H1 (cell line): ENCODE measurements around the gene LSG1. TPM values are rescaled to one million over a fixed set of nuclear protein-coding genes. Genes with fewer than 3 reads are reported as not detected.

Experiments
- CTCF ChIA-PET: fragments of 300-600 bp; sonication (Branson Sonifier 250); formaldehyde crosslinking; loops from one replicate; lab custom pipeline; 2021; ENCODE audit not compliant: partially characterized antibody; lab: Charles Lee
- POLR2A ChIA-PET: fragments of 300-600 bp; sonication (Branson Sonifier 250); formaldehyde crosslinking; loops from one replicate; lab custom pipeline; 2021; ENCODE audit warnings: inconsistent platforms; ENCODE audit not compliant: partially characterized antibody; lab: Charles Lee
- DNase-seq, 2 experiments: peaks; one replicate each; pipeline versions ENCODE4 v3.0.0 to v3.0.0-alpha.2; 2010 to 2022; ENCODE audit warnings: low spot score in 2 of 2, low read depth in 1 of 2, mixed read lengths in 1 of 2
- FAIRE-seq: peaks from 2 replicates; lab custom pipeline; 2011; peaks lifted over from hg19 to GRCh38; lab: Jason Lieb, UNC
- H2AFZ ChIP-seq: 2 replicates; pipeline ENCODE4 v1.8.1; 2012; ENCODE audit warnings: low read length, inconsistent platforms
- H2AK5ac ChIP-seq: 2 replicates; pipeline ENCODE4 v1.6.1; 2013; ENCODE audit warnings: low read depth, low read length
- H2BK120ac ChIP-seq: replicated peaks from 2 replicates; pipeline ENCODE3; 2013; ENCODE audit warnings: low read depth, low read length, inconsistent platforms
- H2BK12ac ChIP-seq: 2 replicates; pipeline ENCODE4 v1.6.1; 2013; ENCODE audit warnings: low read depth, low read length
- H2BK15ac ChIP-seq: 2 replicates; pipeline ENCODE4 v1.6.1; 2013; ENCODE audit warnings: low read length
- H2BK20ac ChIP-seq: 2 replicates; pipeline ENCODE4 v1.6.1; 2013; ENCODE audit warnings: low read length
- H2BK5ac ChIP-seq: 2 replicates; pipeline ENCODE4 v1.6.1; 2013; ENCODE audit warnings: low read depth, low read length
- H3K14ac ChIP-seq: 2 replicates; pipeline ENCODE4 v1.6.1; 2013; ENCODE audit warnings: inconsistent platforms; ENCODE audit not compliant: insufficient read length
- H3K18ac ChIP-seq: 2 replicates; pipeline ENCODE4 v1.6.1; 2013; ENCODE audit warnings: low read length; ENCODE audit errors: extremely low read depth
- H3K23ac ChIP-seq: 2 replicates; pipeline ENCODE4 v1.6.1; 2013; ENCODE audit warnings: inconsistent platforms; ENCODE audit not compliant: insufficient read length
- H3K23me2 ChIP-seq: 2 replicates; pipeline ENCODE4 v1.6.1; 2013; ENCODE audit warnings: low read depth, low read length
- H3K27ac ChIP-seq: 2 replicates; pipeline ENCODE4 v1.6.1; 2011; ENCODE audit warnings: low read depth, low read length, inconsistent platforms
- H3K27me3 ChIP-seq, 4 experiments: replicated peaks in 1 of 4; 1 replicate in 1 of 4; 2 replicates in 3 of 4; pipeline versions ENCODE4 v1.6.1 to v1.8.1; 2011 to 2013; ENCODE audit warnings: low read length in 3 of 4, mild to moderate bottlenecking in 3 of 4, inconsistent platforms in 2 of 4, mixed read lengths in 2 of 4, moderate library complexity in 1 of 4; ENCODE audit not compliant: control insufficient read depth in 3 of 4, insufficient read depth in 3 of 4; ENCODE audit errors: extremely low read depth in 1 of 4
- H3K36me3 ChIP-seq, 4 experiments: 2 replicates each; pipeline versions ENCODE4 v1.6.1 to v1.8.1; 2011 to 2013; ENCODE audit warnings: mild to moderate bottlenecking in 4 of 4, low read length in 3 of 4, moderate library complexity in 2 of 4, control low read depth in 1 of 4, inconsistent platforms in 1 of 4; ENCODE audit not compliant: insufficient read depth in 4 of 4, control insufficient read depth in 2 of 4
- H3K4ac ChIP-seq: replicated peaks from 2 replicates; pipeline ENCODE3; 2013; ENCODE audit warnings: low read length, low read depth, mixed read lengths, inconsistent platforms; ENCODE audit not compliant: insufficient read length
- H3K4me1 ChIP-seq, 4 experiments: replicated peaks in 1 of 4; 1 replicate in 1 of 4; 2 replicates in 3 of 4; pipeline versions ENCODE4 v1.6.1 to v1.8.1; 2011 to 2013; ENCODE audit warnings: low read length in 3 of 4, inconsistent platforms in 2 of 4, mixed read lengths in 1 of 4; ENCODE audit not compliant: insufficient read depth in 4 of 4, control insufficient read depth in 3 of 4
- H3K4me2 ChIP-seq, 2 experiments: 2 replicates each; pipeline versions ENCODE4 v1.6.1 to v1.8.1; 2011 to 2013; ENCODE audit warnings: low read depth in 2 of 2, low read length in 2 of 2, control low read depth in 1 of 2, inconsistent platforms in 1 of 2, mild to moderate bottlenecking in 1 of 2; ENCODE audit not compliant: insufficient read depth in 1 of 2
- H3K4me3 ChIP-seq, 4 experiments: fragments of 200-600, 300-600 bp in 1 of 4; sonication (generic), shearing (Covaris generic), sonication (Bioruptor Twin) in 1 of 4; 2 replicates each; pipeline versions ENCODE4 v1.5.1 to v1.8.1; 2011 to 2016; ENCODE audit warnings: low read length in 4 of 4, low read depth in 3 of 4, control low read depth in 2 of 4, inconsistent platforms in 2 of 4, mild to moderate bottlenecking in 2 of 4, mixed read lengths in 1 of 4, moderate library complexity in 1 of 4; ENCODE audit not compliant: insufficient read depth in 2 of 4; ENCODE audit errors: extremely low read depth in 1 of 4
- H3K56ac ChIP-seq: replicated peaks from 2 replicates; pipeline ENCODE3; 2013; ENCODE audit warnings: low read depth, mild to moderate bottlenecking, mixed read lengths, low read length, inconsistent platforms; ENCODE audit not compliant: insufficient read length
- H3K79me1 ChIP-seq: 2 replicates; pipeline ENCODE4 v1.6.1; 2013; ENCODE audit warnings: low read depth, low read length, control low read depth
- H3K79me2 ChIP-seq, 2 experiments: 2 replicates each; pipeline versions ENCODE4 v1.6.1 to v1.8.1; 2012 to 2013; ENCODE audit warnings: low read length in 2 of 2, mild to moderate bottlenecking in 2 of 2, inconsistent platforms in 1 of 2; ENCODE audit not compliant: insufficient read depth in 2 of 2, control insufficient read depth in 1 of 2
- H3K9ac ChIP-seq, 4 experiments: replicated peaks in 1 of 4; 1 replicate in 1 of 4; 2 replicates in 3 of 4; pipeline versions ENCODE4 v1.6.1 to v1.8.1; 2011 to 2013; ENCODE audit warnings: low read depth in 3 of 4, low read length in 3 of 4, control low read depth in 2 of 4, mild to moderate bottlenecking in 2 of 4, moderate library complexity in 2 of 4, inconsistent platforms in 1 of 4; ENCODE audit errors: extremely low read depth in 1 of 4
- H3K9me3 ChIP-seq, 2 experiments: 2 replicates each; pipeline versions ENCODE4 v1.6.1 to v1.8.1; 2012 to 2013; ENCODE audit warnings: mild to moderate bottlenecking in 2 of 2, moderate library complexity in 2 of 2, control low read depth in 1 of 2, inconsistent platforms in 1 of 2, low read depth in 1 of 2, low read length in 1 of 2, mixed read lengths in 1 of 2; ENCODE audit not compliant: insufficient read depth in 2 of 2
- H4K20me1 ChIP-seq, 2 experiments: replicated peaks in 1 of 2; 2 replicates each; pipeline versions ENCODE3 to v1.8.1; 2011 to 2013; ENCODE audit warnings: inconsistent platforms in 2 of 2, low read length in 2 of 2, mild to moderate bottlenecking in 1 of 2; ENCODE audit not compliant: insufficient read depth in 2 of 2, control insufficient read depth in 1 of 2
- H4K5ac ChIP-seq: 2 replicates; pipeline ENCODE4 v1.6.1; 2013; ENCODE audit warnings: low read length, low read depth, mixed read lengths, inconsistent platforms; ENCODE audit not compliant: insufficient read length
- H4K8ac ChIP-seq: 2 replicates; pipeline ENCODE4 v1.8.0; 2013; ENCODE audit warnings: mild to moderate bottlenecking, moderate library complexity, low read length, inconsistent platforms; ENCODE audit not compliant: insufficient read depth; ENCODE audit errors: extremely low read depth
- H4K91ac ChIP-seq: replicated peaks from 2 replicates; pipeline ENCODE3; 2013; ENCODE audit warnings: low read length, mixed read lengths, inconsistent platforms; ENCODE audit not compliant: insufficient read length
- CTBP2 ChIP-seq: IDR thresholded peaks from 2 replicates; pipeline ENCODE4 v1.7.0; 2011; ENCODE audit warnings: borderline replicate concordance, mild to moderate bottlenecking, moderate library complexity, mixed read lengths, low read length; ENCODE audit not compliant: insufficient read depth, insufficient read length
- GABPA ChIP-seq: IDR thresholded peaks from 2 replicates; pipeline ENCODE4 v1.6.1; 2011; ENCODE audit warnings: mild to moderate bottlenecking, low read length, moderate library complexity, borderline replicate concordance; ENCODE audit not compliant: insufficient read depth
- GTF2F1 ChIP-seq: IDR thresholded peaks from 2 replicates; pipeline ENCODE4 v1.6.1; 2012; ENCODE audit warnings: low read depth, low read length, improper control_type of control experiment, borderline replicate concordance
- MAFK ChIP-seq: IDR thresholded peaks from 2 replicates; pipeline ENCODE4 v1.6.1; 2012; ENCODE audit warnings: low read depth, mild to moderate bottlenecking, improper control_type of control experiment, low read length
- RNF2 ChIP-seq: fragments of 200-900, 300-1000 bp; sonication (generic); IDR thresholded peaks from 2 replicates; pipeline ENCODE4 v1.7.1; 2016; ENCODE audit warnings: borderline replicate concordance, low read depth, mild to moderate bottlenecking, antibody characterized with exemption, low read length; ENCODE audit not compliant: poor library complexity, severe bottlenecking; ENCODE audit errors: missing control alignments
- SP2 ChIP-seq: IDR thresholded peaks from 2 replicates; pipeline ENCODE4 v1.6.1; 2012; ENCODE audit warnings: mild to moderate bottlenecking, low read length, inconsistent platforms
- SP4 ChIP-seq: IDR thresholded peaks from 2 replicates; pipeline ENCODE4 v1.6.1; 2012; ENCODE audit warnings: low read length, inconsistent platforms
- SUZ12 ChIP-seq: fragments of 200-600 bp; sonication (generic); IDR thresholded peaks from 2 replicates; pipeline ENCODE4 v1.6.1; 2012; ENCODE audit warnings: mild to moderate bottlenecking, inconsistent platforms, low read length, moderate library complexity, mixed read lengths
- TEAD4 ChIP-seq: IDR thresholded peaks from 2 replicates; pipeline ENCODE4 v1.6.1; 2012; ENCODE audit warnings: low read depth, low read length, inconsistent platforms, mixed read lengths
- ZNF274 ChIP-seq: IDR thresholded peaks from 2 replicates; pipeline ENCODE4 v1.7.0; 2012; ENCODE audit warnings: low read length, borderline replicate concordance; ENCODE audit errors: extremely low read depth
- WGBS, 2 experiments: shearing (Covaris generic) in 1 of 2; methylation state at CpG; one replicate each; pipeline versions ENCODE4 v1.1.6 to v1.1.7; 2013 to 2015; ENCODE audit warnings: low lambda C conversion rate in 2 of 2, mixed read lengths in 2 of 2, inconsistent platforms in 1 of 2, low coverage in 1 of 2, missing lambda C conversion rate in 1 of 2; ENCODE audit not compliant: insufficient replicate concordance in 2 of 2, insufficient coverage in 1 of 2, insufficient read length in 1 of 2; ENCODE audit errors: extremely low coverage in 1 of 2, missing lambda C conversion rate in 1 of 2; 5-methylcytosine and 5-hydroxymethylcytosine counted together
- polyA plus RNA-seq, 7 experiments: library from polyadenylated mRNA; depleted of rRNA in 3 of 7; stranded (reverse) in 5 of 7; unstranded in 2 of 7; fragments of >200 nt in 5 of 7; fragments of 200-250 nt in 2 of 7; gene quantifications; 1 replicate in 5 of 7; 2 replicates in 1 of 7; 4 replicates in 1 of 7; pipeline versions ENCODE4 v1.2.1 to v1.2.3, GENCODE V29; 2011 to 2013; ENCODE audit warnings: missing spikeins in 2 of 7, mixed read lengths in 2 of 7
- total RNA-seq: library from RNA; stranded (reverse); fragmentation: NEBNext Ultra II Directional; extraction: Animal tissue kit (Norgen Biotek cat#: 25700); gene quantifications from 2 replicates; pipeline ENCODE4 v1.2.1, GENCODE V29; 2021

Gene LSG1
- total and polyA plus RNA-seq, 2 of the 8 experiments (the other 6 are each of a cell fraction or from before 2014, with no cell fraction given) = 23.7 to 47.6 TPM

- no peak overlapping the region for H3K4me2 ChIP-seq
- TF ChIP-seq SP4 = no peak
- TF ChIP-seq CTBP2 = no peak
- no peak for TF ChIP-seq SP2
- no peak for TF ChIP-seq GABPA
- no peak for TF ChIP-seq RNF2
- no peak for TF ChIP-seq ZNF274
- no peak for TF ChIP-seq SUZ12
- TF ChIP-seq MAFK = no peak
- no peak for TF ChIP-seq GTF2F1
- no peak for TF ChIP-seq TEAD4
- H3K23me2 ChIP-seq = peaks cover 5% of the 10 kb centered on the region; the same call in 1 of the 2 replicates
- H3K4ac ChIP-seq = no peak overlapping the region
- H3K9ac ChIP-seq = no peak overlapping the region
- 88% methylated on average over 8 of the region's 8 CpGs; no CpG with 5 or more reads in 1 of the 2 experiments for WGBS, 2 experiments
- no peak overlapping the region for H2AFZ ChIP-seq
- no peaks in the 10 kb centered on the region for H3K79me2 ChIP-seq
- H2AK5ac ChIP-seq = no peak overlapping the region
- no peak overlapping the region for H3K27ac ChIP-seq
- no peak for FAIRE-seq
- no peak overlapping the region for H4K5ac ChIP-seq
- H2BK15ac ChIP-seq = no peak overlapping the region
- no peak overlapping the region for H4K8ac ChIP-seq
- no peaks in the 10 kb centered on the region for H3K36me3 ChIP-seq
- no peak overlapping the region for H2BK20ac ChIP-seq
- H3K27me3 ChIP-seq = no peaks in the 10 kb centered on the region
- no peak overlapping the region for H3K56ac ChIP-seq
- H3K79me1 ChIP-seq = no peaks in the 10 kb centered on the region
- no peak overlapping the region for H2BK12ac ChIP-seq
- H3K23ac ChIP-seq = no peak overlapping the region
- no peak overlapping the region for H2BK5ac ChIP-seq
- H2BK120ac ChIP-seq = no peak overlapping the region
- H3K14ac ChIP-seq = no peak overlapping the region
- no peaks in the 10 kb centered on the region for H3K9me3 ChIP-seq
- H4K91ac ChIP-seq = no peak overlapping the region
- no peak for DNase-seq
- CTCF ChIA-PET = interaction anchor here (0.6 to 2.0 kb wide), 10 partner anchors 9 to 499 kb away, joined by 3 to 4 read pairs (median 3); no protein-coding TSS in a partner anchor
- H3K4me1 ChIP-seq = peaks cover 5 to 10% (median 7%) of the 10 kb centered on the region in 4 experiments
- no peak overlapping the region for H3K4me3 ChIP-seq
- POLR2A ChIA-PET = no interaction called here
- H3K18ac ChIP-seq = no peak overlapping the region
- no peaks in the 10 kb centered on the region for H4K20me1 ChIP-seq
Measured at GRCh38 chr3:194705227-194705626, 33.2 kb upstream of the LSG1 start.
